ENCODE results near the gene SCAF4. TPM values are rescaled to one million over a fixed set of nuclear protein-coding genes. Genes with fewer than 3 reads are reported as not detected.
"Not testable (repeated sequence)": the region's sequence is repeated elsewhere in the genome, so short reads cannot be mapped to it uniquely, and the experiment has no call there.

The SCAF4 gene
- total and polyA plus RNA-seq, 2 donors (not counting 1 experiment from before 2014, with no cell fraction given): 42.3 to 110 TPM

GRCh38 chr21:31636874-31637273 is 95.0 kb downstream of the SCAF4 start:
- H3K27ac Mint-ChIP-seq: no peak overlapping the region
- H3K27me3 ChIP-seq (replicated peaks in 1 of 4; ENCODE audit: control extremely low read depth in 1 of 4, control insufficient read depth in 3 of 4, insufficient read depth in 4 of 4, low read length in 3 of 4): no peaks in the 10 kb centered on the region

GRCh38 chr21:31634993-31635392 is 96.9 kb downstream of the SCAF4 start:
- Mint-ChIP-seq H3K9me3 (ENCODE audit: insufficient read depth) (peaks cover 5% of the 10 kb centered on the region), H3K4me3 (no peak overlapping the region), H3K27ac (no peak overlapping the region), H3K27me3 (peaks cover 4% of the 10 kb centered on the region), H3K4me1 (no peaks in the 10 kb centered on the region)
- H3K79me2 ChIP-seq (ENCODE audit: control insufficient read depth, insufficient read depth, low read length): no peaks in the 10 kb centered on the region
- H3K4me3 ChIP-seq (ENCODE audit: control extremely low read depth in 1 of 5, extremely low read depth in 1 of 5, insufficient read depth in 1 of 5, low read depth in 2 of 5, low read length in 4 of 5): no peak overlapping the region
- no peak for TF ChIP-seq EZH2 (IDR thresholded peaks at IDR 0.05; ENCODE audit: borderline replicate concordance, insufficient read depth, low read depth, low read length, poor library complexity, severe bottlenecking)
- no peak for TF ChIP-seq CTCF (IDR thresholded peaks at IDR 0.05)
- no peaks in the 10 kb centered on the region for H3K4me1 ChIP-seq (ENCODE audit: control insufficient read depth in 2 of 2, insufficient read depth in 2 of 2, low read length in 2 of 2)
- WGBS (ENCODE audit: insufficient coverage): no CpG with 5 or more reads among the region's 3 CpGs
- intact Hi-C loops (cut with micrococcal nuclease): no loop called here
- H3K4me2 ChIP-seq (replicated peaks; ENCODE audit: low read depth, low read length, poor library complexity, severe bottlenecking): no peak overlapping the region
- no peaks in the 10 kb centered on the region for H3K36me3 ChIP-seq (replicated peaks in 1 of 2; ENCODE audit: control extremely low read depth in 1 of 2, control insufficient read depth in 1 of 2, extremely low read depth in 1 of 2, insufficient read depth in 2 of 2, low read length in 1 of 2)
- H3K27ac ChIP-seq (ENCODE audit: low read length in 2 of 2): no peak overlapping the region
- H4K20me1 ChIP-seq (ENCODE audit: control insufficient read depth, insufficient read depth, low read length, poor library complexity, severe bottlenecking): no peaks in the 10 kb centered on the region
- ATAC-seq (ENCODE audit: low read depth) (no peak), DNase-seq (no peak)
- CTCF ChIA-PET: no interaction called here
- H3K27me3 ChIP-seq (replicated peaks in 1 of 4; ENCODE audit: control extremely low read depth in 1 of 4, control insufficient read depth in 3 of 4, insufficient read depth in 4 of 4, low read length in 3 of 4): no peaks in the 10 kb centered on the region
- H3K9ac ChIP-seq (ENCODE audit: low read length): no peak overlapping the region
- POLR2A ChIA-PET: no interaction called here
- peaks cover 0 to 13% (median 9%) of the 10 kb centered on the region in 3 donors for H3K9me3 ChIP-seq (ENCODE audit: control extremely low read depth in 1 of 3, control insufficient read depth in 2 of 3, insufficient read depth in 1 of 3, low read length in 2 of 3)
- H2AFZ ChIP-seq (ENCODE audit: insufficient read depth, low read depth, low read length, poor library complexity, severe bottlenecking): no peak overlapping the region

More at GRCh38 chr21:31636874-31637273, 95.0 kb downstream of the SCAF4 start:
- H3K9me3 Mint-ChIP-seq (ENCODE audit: insufficient read depth): peaks cover 5% of the 10 kb centered on the region
- H3K4me3 Mint-ChIP-seq: no peak overlapping the region
- Histone ChIP-seq H3K4me2 (replicated peaks; ENCODE audit: low read depth, low read length, poor library complexity, severe bottlenecking) (no peak overlapping the region), H3K36me3 (replicated peaks in 1 of 2; ENCODE audit: control extremely low read depth in 1 of 2, control insufficient read depth in 1 of 2, extremely low read depth in 1 of 2, insufficient read depth in 2 of 2, low read length in 1 of 2) (no peaks in the 10 kb centered on the region), H3K4me1 (ENCODE audit: control insufficient read depth in 2 of 2, insufficient read depth in 2 of 2, low read length in 2 of 2) (no peaks in the 10 kb centered on the region), H2AFZ (ENCODE audit: insufficient read depth, low read depth, low read length, poor library complexity, severe bottlenecking) (no peak overlapping the region), H3K27ac (ENCODE audit: low read length in 2 of 2) (no peak overlapping the region), H3K9ac (ENCODE audit: low read length) (no peak overlapping the region), H4K20me1 (ENCODE audit: control insufficient read depth, insufficient read depth, low read length, poor library complexity, severe bottlenecking) (no peaks in the 10 kb centered on the region), H3K4me3 (ENCODE audit: control extremely low read depth in 1 of 5, extremely low read depth in 1 of 5, insufficient read depth in 1 of 5, low read depth in 2 of 5, low read length in 4 of 5) (no peak overlapping the region), H3K9me3 (ENCODE audit: control extremely low read depth in 1 of 3, control insufficient read depth in 2 of 3, insufficient read depth in 1 of 3, low read length in 2 of 3) (peaks cover 0 to 13% (median 9%) of the 10 kb centered on the region in 3 donors), H3K79me2 (ENCODE audit: control insufficient read depth, insufficient read depth, low read length) (no peaks in the 10 kb centered on the region)
- CTCF ChIA-PET: no interaction called here
- no peak for DNase-seq
- no peaks in the 10 kb centered on the region for H3K4me1 Mint-ChIP-seq
- peaks cover 4% of the 10 kb centered on the region for H3K27me3 Mint-ChIP-seq
- no peak for ATAC-seq (ENCODE audit: low read depth)
- no CpG with 5 or more reads among the region's 2 CpGs for WGBS (ENCODE audit: insufficient coverage)
- intact Hi-C loops (cut with micrococcal nuclease): no loop called here
- POLR2A ChIA-PET: interaction anchor here (0.7 kb wide), 1 partner anchor 31 kb away, joined by 3 read pairs; no protein-coding TSS in a partner anchor
- no peak for TF ChIP-seq EZH2 (IDR thresholded peaks at IDR 0.05; ENCODE audit: borderline replicate concordance, insufficient read depth, low read depth, low read length, poor library complexity, severe bottlenecking)
- TF ChIP-seq CTCF (IDR thresholded peaks at IDR 0.05): no peak

- WGBS (ENCODE audit: insufficient coverage): 100% methylated on average over 2 of the region's 6 CpGs
- CTCF ChIA-PET: not testable (repeated sequence)
Observed at GRCh38 chr21:31631881-31632280, 100.0 kb downstream of the SCAF4 start.

More at GRCh38 chr21:31631881-31632280, 100.0 kb downstream of the SCAF4 start:
- H3K4me3 ChIP-seq (ENCODE audit: control extremely low read depth in 1 of 5, extremely low read depth in 1 of 5, insufficient read depth in 1 of 5, low read depth in 2 of 5, low read length in 4 of 5); H3K9me3 ChIP-seq (ENCODE audit: control extremely low read depth in 1 of 3, control insufficient read depth in 2 of 3, insufficient read depth in 1 of 3, low read length in 2 of 3); H3K4me1 Mint-ChIP-seq; H3K36me3 ChIP-seq (replicated peaks in 1 of 2; ENCODE audit: control extremely low read depth in 1 of 2, control insufficient read depth in 1 of 2, extremely low read depth in 1 of 2, insufficient read depth in 2 of 2, low read length in 1 of 2); POLR2A ChIA-PET; H3K79me2 ChIP-seq (ENCODE audit: control insufficient read depth, insufficient read depth, low read length); H3K4me1 ChIP-seq (ENCODE audit: control insufficient read depth in 2 of 2, insufficient read depth in 2 of 2, low read length in 2 of 2); H3K4me2 ChIP-seq (replicated peaks; ENCODE audit: low read depth, low read length, poor library complexity, severe bottlenecking); H3K27me3 Mint-ChIP-seq; ATAC-seq (ENCODE audit: low read depth); intact Hi-C loops (cut with micrococcal nuclease); H3K9me3 Mint-ChIP-seq (ENCODE audit: insufficient read depth); H4K20me1 ChIP-seq (ENCODE audit: control insufficient read depth, insufficient read depth, low read length, poor library complexity, severe bottlenecking); H3K9ac ChIP-seq (ENCODE audit: low read length); H2AFZ ChIP-seq (ENCODE audit: insufficient read depth, low read depth, low read length, poor library complexity, severe bottlenecking); H3K27ac ChIP-seq (ENCODE audit: low read length in 2 of 2); H3K27ac Mint-ChIP-seq; H3K27me3 ChIP-seq (replicated peaks in 1 of 4; ENCODE audit: control extremely low read depth in 1 of 4, control insufficient read depth in 3 of 4, insufficient read depth in 4 of 4, low read length in 3 of 4); H3K4me3 Mint-ChIP-seq; DNase-seq: not testable (repeated sequence)
